GM11168 (cell line): ENCODE measurements around the gene FAM83C.
"Not testable (repeated sequence)": the region's sequence is repeated elsewhere in the genome, so short reads cannot be mapped to it uniquely, and the experiment has no call there.

Experiments used
- in situ Hi-C: fragments of 300-500 bp; cut with MboI; formaldehyde crosslinking; loops from one replicate; pipeline ENCODE4 v1.12.0; 2022; ENCODE audit warnings: low sequenced_read_pairs; ENCODE audit not compliant: unreplicated experiment

The FAM83C gene

GRCh38 chr20:35319192-35319870 lies 27.1 kb upstream of the FAM83C start:
- in situ Hi-C loops = no loop called here

- in situ Hi-C loops = no loop called here
These were observed 26.4 kb upstream of the FAM83C start for GRCh38 chr20:35318502-35319157.

GRCh38 chr20:35317416-35318210 lies 25.4 kb upstream of the FAM83C start:
- in situ Hi-C loops = no loop called here

GRCh38 chr20:35316086-35316485 lies 23.9 kb upstream of the FAM83C start:
- in situ Hi-C loops = no loop called here

GRCh38 chr20:35315632-35316020 lies 23.4 kb upstream of the FAM83C start:
- in situ Hi-C loops = not testable (repeated sequence)

GRCh38 chr20:35314816-35315631 lies 22.8 kb upstream of the FAM83C start:
- in situ Hi-C loops = no loop called here

GRCh38 chr20:35312318-35312717 lies 20.1 kb upstream of the FAM83C start:
- in situ Hi-C loops = no loop called here

GRCh38 chr20:35311822-35312221 lies 19.6 kb upstream of the FAM83C start:
- in situ Hi-C loops = no loop called here

- in situ Hi-C loops = no loop called here
These were observed 19.2 kb upstream of the FAM83C start for GRCh38 chr20:35311409-35311808.

- in situ Hi-C loops = no loop called here
These were observed 15.7 kb upstream of the FAM83C start for GRCh38 chr20:35307666-35308653.

- in situ Hi-C loops = no loop called here
These were observed 14.8 kb upstream of the FAM83C start for GRCh38 chr20:35306931-35307517.

GRCh38 chr20:35305682-35306556 lies 13.7 kb upstream of the FAM83C start:
- in situ Hi-C loops = no loop called here

- in situ Hi-C loops = loop anchor here (5.0 kb wide), 1 partner anchor 147 kb away; no protein-coding TSS in a partner anchor
These were observed 12.7 kb upstream of the FAM83C start for GRCh38 chr20:35304956-35305355.

GRCh38 chr20:35303735-35304491 lies 11.7 kb upstream of the FAM83C start:
- in situ Hi-C loops = loop anchor here (5.0 kb wide), 1 partner anchor 148 kb away; no protein-coding TSS in a partner anchor

- in situ Hi-C loops = loop anchor here (5.0 kb wide), 1 partner anchor 149 kb away; no protein-coding TSS in a partner anchor
These were observed 11.1 kb upstream of the FAM83C start for GRCh38 chr20:35303382-35303734.

GRCh38 chr20:35302421-35303335 lies 10.5 kb upstream of the FAM83C start:
- in situ Hi-C loops = loop anchor here (5.0 kb wide), 1 partner anchor 150 kb away; no protein-coding TSS in a partner anchor
